IMR-90 (cell line): ENCODE measurements around the gene DDX27. TPM values are rescaled to one million over a fixed set of nuclear protein-coding genes. Genes with fewer than 3 reads are reported as not detected.

Experiments
- ATAC-seq: fragments of 200-7000 bp; cut with Tn5 transposase; 2 replicates; pipeline ENCODE4 v1.9.1; 2020; ENCODE audit warnings: low read depth, mild to moderate bottlenecking, moderate library complexity
- BruUV-seq: library from RNA; stranded (reverse); fragments of 400-500 nt; replicated peaks from 2 replicates; lab custom pipeline; 2021; lab: Mats Ljungman, UMichigan
- CTCF ChIA-PET: fragments of 300-600 bp; formaldehyde crosslinking; extraction: SDS; loops from one replicate; lab custom pipeline; 2021; ENCODE audit warnings: antibody characterized with exemption; lab: Yijun Ruan, JAX
- POLR2A ChIA-PET: fragments of 300-600 bp; sonication (Branson Sonifier 250); formaldehyde crosslinking; loops from one replicate; lab custom pipeline; 2022; ENCODE audit warnings: antibody characterized with exemption; ENCODE audit not compliant: unreplicated experiment; lab: Charles Lee
- DNase-seq: peaks from one replicate; pipeline ENCODE4 v3.0.0; 2013
- H2AFZ ChIP-seq: replicated peaks from 2 replicates; pipeline ENCODE3; 2013; ENCODE audit warnings: low read length, mild to moderate bottlenecking; ENCODE audit not compliant: poor library complexity
- H2AK5ac ChIP-seq: 2 replicates; pipeline ENCODE4 v1.6.1; 2013; ENCODE audit warnings: low read depth, low read length, inconsistent platforms
- H2AK9ac ChIP-seq: replicated peaks from 2 replicates; pipeline ENCODE3; 2013; ENCODE audit warnings: mild to moderate bottlenecking, low read depth, low read length, moderate library complexity; ENCODE audit not compliant: poor library complexity
- H2BK120ac ChIP-seq: 2 replicates; pipeline ENCODE4 v1.6.1; 2013; ENCODE audit warnings: low read depth, low read length, inconsistent platforms
- H2BK15ac ChIP-seq: 3 replicates; pipeline ENCODE4 v1.6.1; 2013; ENCODE audit warnings: low read depth, low read length, inconsistent platforms
- H2BK20ac ChIP-seq: 2 replicates; pipeline ENCODE4 v1.6.1; 2013; ENCODE audit warnings: low read depth, mild to moderate bottlenecking, inconsistent platforms, low read length, moderate library complexity
- H2BK5ac ChIP-seq: 2 replicates; pipeline ENCODE4 v1.6.1; 2013; ENCODE audit warnings: mild to moderate bottlenecking, low read depth, low read length, inconsistent platforms; ENCODE audit not compliant: poor library complexity, severe bottlenecking
- H3K14ac ChIP-seq: replicated peaks from 2 replicates; pipeline ENCODE4 v1.6.1; 2013; ENCODE audit warnings: low read depth, low read length, inconsistent platforms
- H3K18ac ChIP-seq: 2 replicates; pipeline ENCODE4 v1.6.1; 2013; ENCODE audit warnings: low read depth, low read length, control low read depth
- H3K23ac ChIP-seq: 2 replicates; pipeline ENCODE4 v1.6.1; 2013; ENCODE audit warnings: low read depth, low read length, inconsistent platforms
- H3K27ac ChIP-seq: 2 replicates; pipeline ENCODE4 v1.5.1; 2013; ENCODE audit warnings: mild to moderate bottlenecking, control low read depth, low read length; ENCODE audit not compliant: insufficient read depth
- H3K27me3 ChIP-seq: 2 replicates; pipeline ENCODE4 v1.6.1; 2013; ENCODE audit warnings: low read length; ENCODE audit not compliant: control insufficient read depth, insufficient read depth
- H3K36me3 ChIP-seq: 2 replicates; pipeline ENCODE4 v1.6.1; 2013; ENCODE audit warnings: low read length, mixed read lengths; ENCODE audit not compliant: control insufficient read depth, insufficient read depth
- H3K4ac ChIP-seq: 2 replicates; pipeline ENCODE4 v1.6.1; 2013; ENCODE audit warnings: low read depth, low read length, inconsistent platforms
- H3K4me1 ChIP-seq: 2 replicates; pipeline ENCODE4 v1.6.1; 2013; ENCODE audit warnings: low read length, mixed read lengths; ENCODE audit not compliant: control insufficient read depth, insufficient read depth
- H3K4me2 ChIP-seq: 2 replicates; pipeline ENCODE4 v1.6.1; 2013; ENCODE audit warnings: low read depth, mild to moderate bottlenecking, control low read depth, low read length, moderate library complexity
- H3K4me3 ChIP-seq: 2 replicates; pipeline ENCODE4 v1.5.1; 2013; ENCODE audit warnings: low read depth, mild to moderate bottlenecking, control low read depth, low read length, moderate library complexity; ENCODE audit not compliant: insufficient read depth
- H3K56ac ChIP-seq: 2 replicates; pipeline ENCODE4 v1.6.1; 2013; ENCODE audit warnings: low read length, inconsistent platforms; ENCODE audit not compliant: insufficient read depth; ENCODE audit errors: extremely low read depth
- H3K79me1 ChIP-seq, 2 experiments: 2 replicates each; pipeline ENCODE4 v1.6.1; 2013; ENCODE audit warnings: low read length in 2 of 2, inconsistent platforms in 1 of 2, low read depth in 1 of 2
- H3K9ac ChIP-seq: 2 replicates; pipeline ENCODE4 v1.6.1; 2013; ENCODE audit warnings: low read depth, low read length, control low read depth
- H3K9me1 ChIP-seq: 2 replicates; pipeline ENCODE4 v1.6.1; 2013; ENCODE audit warnings: low read length, inconsistent platforms; ENCODE audit not compliant: insufficient read depth
- H3K9me3 ChIP-seq: 2 replicates; pipeline ENCODE4 v1.6.1; 2013; ENCODE audit warnings: low read length; ENCODE audit not compliant: control insufficient read depth, insufficient read depth
- H4K20me1 ChIP-seq: 2 replicates; pipeline ENCODE4 v1.6.1; 2013; ENCODE audit warnings: low read length, inconsistent platforms; ENCODE audit not compliant: insufficient read depth
- H4K5ac ChIP-seq: 2 replicates; pipeline ENCODE4 v1.6.1; 2013; ENCODE audit warnings: mild to moderate bottlenecking, low read depth, low read length, control low read depth
- H4K8ac ChIP-seq, 2 experiments: 2 replicates each; pipeline ENCODE4 v1.6.1; 2013; ENCODE audit warnings: low read depth in 2 of 2, low read length in 2 of 2, control low read depth in 1 of 2, inconsistent platforms in 1 of 2
- H4K91ac ChIP-seq: 2 replicates; pipeline ENCODE4 v1.6.1; 2013; ENCODE audit warnings: low read depth, low read length, inconsistent platforms; ENCODE audit not compliant: insufficient read depth
- MAFK ChIP-seq: IDR thresholded peaks from 2 replicates; pipeline ENCODE4 v1.6.1; 2012; ENCODE audit warnings: low read depth, low read length, improper control_type of control experiment
- USF2 ChIP-seq: fragments of 150-350 bp; IDR thresholded peaks from 2 replicates; pipeline ENCODE4 v1.6.1; 2017; ENCODE audit warnings: mild to moderate bottlenecking, antibody characterized with exemption, low read length, low read depth
- WGBS, 2 experiments: methylation state at CpG; one replicate each; pipeline versions ENCODE4 v1.1.5 to v1.1.7; 2013; ENCODE audit warnings: missing lambda C conversion rate in 2 of 2; ENCODE audit not compliant: insufficient read length in 1 of 2; ENCODE audit errors: extremely low coverage in 2 of 2; 5-methylcytosine and 5-hydroxymethylcytosine counted together
- dilution Hi-C: fragments of 300-500 bp; cut with HindIII; formaldehyde crosslinking; loops from one replicate; pipeline ENCODE4 v1.14.3; 2018; ENCODE audit warnings: low sequenced_read_pairs; ENCODE audit not compliant: unreplicated experiment
- in situ Hi-C: fragments of 300-500 bp; cut with MboI; formaldehyde crosslinking; loops from 3 replicates; pipeline ENCODE4 v1.14.3; 2019; ENCODE audit warnings: low sequenced_read_pairs, inconsistent platforms, mixed read lengths
- intact Hi-C: fragments of 100-400 bp; cut with micrococcal nuclease; formaldehyde crosslinking; loops from 2 replicates; pipeline ENCODE4 v1.10.0; 2022
- polyA plus RNA-seq, 3 experiments: library from polyadenylated mRNA; depleted of rRNA; stranded (reverse); fragments of >200 nt; gene quantifications; 2 replicates each; pipeline ENCODE4 v1.2.3, GENCODE V29; 2012; ENCODE audit warnings: low replicate concordance in 1 of 3
- total RNA-seq: library from RNA; depleted of rRNA; stranded (reverse); fragments of >200 nt; gene quantifications from 2 replicates; pipeline ENCODE4 v1.2.3, GENCODE V29; 2012

DDX27 gene
- total and polyA plus RNA-seq, 2 of the 4 experiments (the other 2 are of a cell fraction) = 33.2 to 36.7 TPM

- H2BK20ac ChIP-seq = no peak overlapping the region
- H2AK9ac ChIP-seq = no peak overlapping the region
- H3K4me1 ChIP-seq = peaks cover 9% of the 10 kb centered on the region
- TF ChIP-seq USF2 (no peak), MAFK (peak; percentile 85)
- POLR2A ChIA-PET = no interaction called here
- peak overlapping the region; percentile 2 for H2BK5ac ChIP-seq
- H3K4me2 ChIP-seq = peak overlapping the region; percentile 73
- H4K91ac ChIP-seq = no peak overlapping the region
- no peak overlapping the region for H2AK5ac ChIP-seq
- peaks cover 11% of the 10 kb centered on the region for H3K9me1 ChIP-seq
- H4K5ac ChIP-seq = no peak overlapping the region
- H3K56ac ChIP-seq = no peak overlapping the region
- peak overlapping the region; percentile 53 for H3K4me3 ChIP-seq
- dilution Hi-C loops = no loop called here
- H4K20me1 ChIP-seq = peaks cover 84% of the 10 kb centered on the region
- in situ Hi-C loops = no loop called here
- no peak overlapping the region for H3K4ac ChIP-seq
- WGBS, 2 experiments = 50% methylated on average over 2 of the region's 7 CpGs; no CpG with 5 or more reads in 1 of the 2 experiments
- peak overlapping the region; percentile 73 for H3K23ac ChIP-seq
- peaks cover 29 to 76% of the 10 kb centered on the region in 2 experiments for H3K79me1 ChIP-seq
- no peaks in the 10 kb centered on the region for H3K27me3 ChIP-seq
- H3K18ac ChIP-seq = no peak overlapping the region
- DNase-seq (no peak), ATAC-seq (no peak)
- intact Hi-C loops = no loop called here
- H3K9ac ChIP-seq = peak overlapping the region; percentile 10; the same call in 1 of the 2 replicates
- no peak overlapping the region for H2BK15ac ChIP-seq
- no peak overlapping the region for H2AFZ ChIP-seq
- peaks cover 12% of the 10 kb centered on the region; the same call in 1 of the 2 replicates for H3K9me3 ChIP-seq
- H3K27ac ChIP-seq = no peak overlapping the region
- H2BK120ac ChIP-seq = no peak overlapping the region
- no TSS peak for BruUV-seq
- peaks cover 63% of the 10 kb centered on the region for H3K36me3 ChIP-seq
- peak overlapping the region; percentile 65; the same call in 1 of the 2 replicates for H3K14ac ChIP-seq
- CTCF ChIA-PET = no interaction called here
- 0 out of 4 replicates have a peak overlapping the region, but pooled peaks of 1 of the 2 experiments have one; percentile 3 for H4K8ac ChIP-seq
These were observed 60.7 kb downstream of the DDX27 start for GRCh38 chr20:49279677-49280462.
